MCF 10A (cell line): ENCODE measurements around the gene OPCML. TPM values are rescaled to one million over a fixed set of nuclear protein-coding genes. Genes with fewer than 3 reads are reported as not detected.

Source experiments
- BruUV-seq: library from RNA; stranded (reverse); fragments of 400-500 nt; replicated peaks from 2 replicates; lab custom pipeline; 2021; lab: Mats Ljungman, UMichigan
- CTCF ChIA-PET: fragments of 300-600 bp; sonication (Branson Sonifier 250); formaldehyde crosslinking; extraction: SDS; loops from one replicate; lab custom pipeline; 2021; ENCODE audit warnings: antibody characterized with exemption, inconsistent platforms; lab: Yijun Ruan, JAX
- POLR2A ChIA-PET: fragments of 300-600, 350-650 bp; sonication (Branson Sonifier 250); formaldehyde crosslinking; extraction: SDS; loops from one replicate; lab custom pipeline; 2020; ENCODE audit warnings: antibody characterized with exemption, inconsistent platforms; lab: Yijun Ruan, JAX
- DNase-seq: peaks from one replicate; pipeline ENCODE4 v3.0.0-alpha.2; 2018; ENCODE audit not compliant: unreplicated experiment
- H3K27ac Mint-ChIP-seq: one replicate; pipeline ENCODE4 v1.8.0; 2022; ENCODE audit warnings: mild to moderate bottlenecking, low read depth, mixed read lengths; ENCODE audit not compliant: unreplicated experiment
- H3K27me3 Mint-ChIP-seq: one replicate; pipeline ENCODE4 v1.8.0; 2022; ENCODE audit warnings: mixed read lengths; ENCODE audit not compliant: insufficient read depth, unreplicated experiment
- H3K36me3 Mint-ChIP-seq: one replicate; pipeline ENCODE4 v1.8.0; 2022; ENCODE audit warnings: mild to moderate bottlenecking, moderate library complexity, mixed read lengths; ENCODE audit not compliant: insufficient read depth, unreplicated experiment
- H3K4me1 Mint-ChIP-seq: one replicate; pipeline ENCODE4 v1.8.0; 2022; ENCODE audit warnings: mixed read lengths; ENCODE audit not compliant: insufficient read depth, unreplicated experiment
- H3K4me3 Mint-ChIP-seq: one replicate; pipeline ENCODE4 v1.8.0; 2022; ENCODE audit warnings: mild to moderate bottlenecking, moderate library complexity, mixed read lengths; ENCODE audit not compliant: unreplicated experiment
- H3K9me3 Mint-ChIP-seq: one replicate; pipeline ENCODE4 v1.8.0; 2022; ENCODE audit warnings: mixed read lengths; ENCODE audit not compliant: unreplicated experiment
- CTCF ChIP-seq: fragments of 200-600 bp; IDR thresholded peaks from one replicate; pipeline ENCODE4 v1.8.0; 2022; ENCODE audit warnings: antibody characterized with exemption, mild to moderate bottlenecking; ENCODE audit not compliant: unreplicated experiment
- intact Hi-C: fragments of 100-400 bp; cut with micrococcal nuclease; formaldehyde crosslinking; loops from 2 replicates; pipeline ENCODE4 v1.14.1; 2022
- total RNA-seq: library from RNA; stranded (reverse); gene quantifications from 2 replicates; pipeline ENCODE4 v1.2.3, GENCODE V29; 2022

OPCML gene
- total RNA-seq, 1 experiment from 2014 or later, result not detected

GRCh38 chr11:133541021-133541719 lies 8.9 kb upstream of the OPCML start:
- Mint-ChIP-seq H3K4me3 (no peak overlapping the region), H3K27ac (no peak overlapping the region), H3K36me3 (no peaks in the 10 kb centered on the region), H3K9me3 (peaks cover 16% of the 10 kb centered on the region), H3K4me1 (no peaks in the 10 kb centered on the region), H3K27me3 (no peaks in the 10 kb centered on the region)
- CTCF ChIA-PET, result no interaction called here
- POLR2A ChIA-PET, result no interaction called here
- intact Hi-C loops, result no loop called here
- no peak for DNase-seq
- BruUV-seq, result no TSS peak
- TF ChIP-seq CTCF, result no peak

- peaks cover 24% of the 10 kb centered on the region for H3K9me3 Mint-ChIP-seq
- no peaks in the 10 kb centered on the region for H3K4me1 Mint-ChIP-seq
- no peak overlapping the region for H3K27ac Mint-ChIP-seq
- intact Hi-C loops, result no loop called here
- H3K36me3 Mint-ChIP-seq, result no peaks in the 10 kb centered on the region
- BruUV-seq, result no TSS peak
- no peak for TF ChIP-seq CTCF
- no peak for DNase-seq
- H3K4me3 Mint-ChIP-seq, result no peak overlapping the region
- peaks cover 9% of the 10 kb centered on the region for H3K27me3 Mint-ChIP-seq
- CTCF ChIA-PET, result interaction anchor here (1.1 kb wide), 1 partner anchor 139 kb away, joined by 3 read pairs; no protein-coding TSS in a partner anchor
- POLR2A ChIA-PET, result interaction anchor here (1.0 kb wide), 1 partner anchor 24 kb away, joined by 3 read pairs; no protein-coding TSS in a partner anchor
Observed at GRCh38 chr11:133536198-133536597, 3.9 kb upstream of the OPCML start.

GRCh38 chr11:133533205-133533604 lies 904 bp upstream of the OPCML start:
- TF ChIP-seq CTCF, result no peak
- Mint-ChIP-seq H3K27me3 (peaks cover 9% of the 10 kb centered on the region), H3K36me3 (no peaks in the 10 kb centered on the region), H3K27ac (no peak overlapping the region), H3K4me3 (no peak overlapping the region), H3K9me3 (peaks cover 15% of the 10 kb centered on the region), H3K4me1 (no peaks in the 10 kb centered on the region)
- no TSS peak for BruUV-seq
- no peak for DNase-seq
- CTCF ChIA-PET, result interaction anchor here (0.6 kb wide), 1 partner anchor 9 kb away, joined by 5 read pairs; no protein-coding TSS in a partner anchor
- intact Hi-C loops, result no loop called here
- POLR2A ChIA-PET, result no interaction called here

- Mint-ChIP-seq H3K36me3 (no peaks in the 10 kb centered on the region), H3K9me3 (peaks cover 15% of the 10 kb centered on the region), H3K27me3 (peaks cover 9% of the 10 kb centered on the region), H3K27ac (no peak overlapping the region), H3K4me1 (no peaks in the 10 kb centered on the region), H3K4me3 (no peak overlapping the region)
- ChIA-PET POLR2A (no interaction called here), CTCF (no interaction called here)
- no TSS peak for BruUV-seq
- intact Hi-C loops, result no loop called here
- TF ChIP-seq CTCF, result no peak
- no peak for DNase-seq
Observed at GRCh38 chr11:133531458-133531857, 843 bp downstream of the OPCML start.
